HEK293 (cell line): ENCODE results near the gene CCL18.

ENCODE experiments used
- CTCF ChIA-PET: fragments of 350-600 bp; formaldehyde crosslinking; extraction: SDS; loops from one replicate; lab custom pipeline; 2021; ENCODE audit warnings: antibody characterized with exemption; lab: Yijun Ruan, JAX
- POLR2A ChIA-PET: fragments of 300-600 bp; formaldehyde crosslinking; extraction: SDS; loops from one replicate; lab custom pipeline; 2020; ENCODE audit warnings: antibody characterized with exemption, inconsistent platforms; lab: Yijun Ruan, JAX
- H3K27ac ChIP-seq: fragments of 200-500 bp; sonication (Bioruptor generic); 2 replicates; pipeline ENCODE4 v1.5.1; 2014; ENCODE audit warnings: low read depth, low read length, control low read depth, inconsistent platforms; ENCODE audit errors: extremely low read depth
- H3K36me3 ChIP-seq, 2 experiments: fragments of 200-500 bp in 1 of 2; sonication (Bioruptor generic) in 1 of 2; 1 replicate in 1 of 2; 2 replicates in 1 of 2; pipeline ENCODE4 v1.5.1; 2014 to 2017; ENCODE audit warnings: inconsistent platforms in 2 of 2, low read length in 2 of 2; ENCODE audit not compliant: control insufficient read depth in 2 of 2, insufficient read depth in 1 of 2
- H3K4me1 ChIP-seq: fragments of 200-500 bp; sonication (Bioruptor generic); 2 replicates; pipeline ENCODE4 v1.5.1; 2014; ENCODE audit warnings: mild to moderate bottlenecking, low read length, inconsistent platforms; ENCODE audit not compliant: control insufficient read depth, insufficient read depth
- H3K4me3 ChIP-seq: 2 replicates; pipeline ENCODE4 v1.5.1; 2011; ENCODE audit warnings: low read depth, mild to moderate bottlenecking, control low read depth, low read length, moderate library complexity
- H3K9me3 ChIP-seq: fragments of 200-500 bp; sonication (Bioruptor generic); 2 replicates; pipeline ENCODE4 v1.5.1; 2014; ENCODE audit warnings: low read depth, low read length, inconsistent platforms; ENCODE audit not compliant: control insufficient read depth, insufficient read depth
- EGR2 ChIP-seq: fragments of 450-650 bp; formaldehyde crosslinking; IDR thresholded peaks from 2 replicates; pipeline ENCODE4 v1.5.1; 2016; ENCODE audit warnings: low read depth, missing biosample characterization, missing genetic modification characterization
- FEZF1 ChIP-seq: fragments of 450-650 bp; formaldehyde crosslinking; IDR thresholded peaks from 2 replicates; pipeline ENCODE4 v1.5.1; 2016; ENCODE audit warnings: missing biosample characterization, missing genetic modification characterization
- MEIS1 ChIP-seq: sonication (generic); formaldehyde crosslinking; IDR thresholded peaks from 2 replicates; pipeline ENCODE4 v1.8.1; 2022; ENCODE audit warnings: missing genetic modification reagents, mild to moderate bottlenecking, borderline replicate concordance
- MYNN ChIP-seq: fragments of 450-650 bp; formaldehyde crosslinking; IDR thresholded peaks from 2 replicates; pipeline ENCODE4 v1.5.1; 2016; ENCODE audit warnings: missing biosample characterization, missing genetic modification characterization, borderline replicate concordance
- REPIN1 ChIP-seq: fragments of 450-650 bp; formaldehyde crosslinking; IDR thresholded peaks from 2 replicates; pipeline ENCODE4 v1.5.1; 2017; ENCODE audit warnings: missing biosample characterization, missing genetic modification characterization, low read depth
- ZNF121 ChIP-seq: fragments of 450-650 bp; formaldehyde crosslinking; IDR thresholded peaks from 2 replicates; pipeline ENCODE4 v1.5.1; 2016; ENCODE audit warnings: missing biosample characterization, missing genetic modification characterization
- ZNF132 ChIP-seq: fragments of 450-650 bp; formaldehyde crosslinking; IDR thresholded peaks from 2 replicates; pipeline ENCODE4 v1.5.1; 2017; ENCODE audit warnings: missing biosample characterization, missing genetic modification characterization, borderline replicate concordance
- ZNF48 ChIP-seq: fragments of 450-650 bp; formaldehyde crosslinking; IDR thresholded peaks from 2 replicates; pipeline ENCODE4 v1.5.1; 2016; ENCODE audit warnings: missing biosample characterization, missing genetic modification characterization
- ZNF626 ChIP-seq: fragments of 450-650 bp; sonication (Bioruptor Pico); formaldehyde crosslinking; IDR thresholded peaks from 2 replicates; pipeline ENCODE4 v1.5.1; 2018; ENCODE audit warnings: missing biosample characterization, missing genetic modification characterization, inconsistent platforms
- ZNF768 ChIP-seq: fragments of 450-650 bp; formaldehyde crosslinking; IDR thresholded peaks from 2 replicates; pipeline ENCODE4 v1.5.1; 2018; ENCODE audit warnings: missing biosample characterization, mild to moderate bottlenecking, missing genetic modification characterization
- ZNF777 ChIP-seq: fragments of 450-650 bp; formaldehyde crosslinking; IDR thresholded peaks from 2 replicates; pipeline ENCODE4 v1.5.1; 2017; ENCODE audit warnings: missing biosample characterization, missing genetic modification characterization, borderline replicate concordance
- ZNF843 ChIP-seq: fragments of 450-650 bp; formaldehyde crosslinking; IDR thresholded peaks from 2 replicates; pipeline ENCODE4 v1.5.1; 2016; ENCODE audit warnings: missing biosample characterization, missing genetic modification characterization
- TF ChIP-seq, protein P1 (sequence below): fragments of 450-650 bp; formaldehyde crosslinking; IDR thresholded peaks from 2 replicates; pipeline ENCODE4 v1.5.1; 2016; ENCODE audit warnings: missing biosample characterization, missing genetic modification characterization
- TF ChIP-seq, protein P2 (sequence below): fragments of 450-650 bp; formaldehyde crosslinking; IDR thresholded peaks from 2 replicates; pipeline ENCODE4 v1.5.1; 2016; ENCODE audit warnings: missing biosample characterization, missing genetic modification characterization
- TF ChIP-seq, protein P3 (sequence below): sonication (generic); formaldehyde crosslinking; IDR thresholded peaks from 2 replicates; pipeline ENCODE4 v1.8.1; 2022; ENCODE audit warnings: mild to moderate bottlenecking, moderate library complexity, missing genetic modification reagents
- TF ChIP-seq, protein P4 (sequence below): fragments of 450-650 bp; formaldehyde crosslinking; conservative IDR thresholded peaks from 2 replicates; pipeline ENCODE4 v1.5.1; 2016; ENCODE audit warnings: low read depth, missing biosample characterization, missing genetic modification characterization
- TF ChIP-seq, protein P5 (sequence below): fragments of 450-650 bp; formaldehyde crosslinking; IDR thresholded peaks from 2 replicates; pipeline ENCODE4 v1.5.1; 2016; ENCODE audit warnings: missing biosample characterization, missing genetic modification characterization

The CCL18 gene

DNA sequence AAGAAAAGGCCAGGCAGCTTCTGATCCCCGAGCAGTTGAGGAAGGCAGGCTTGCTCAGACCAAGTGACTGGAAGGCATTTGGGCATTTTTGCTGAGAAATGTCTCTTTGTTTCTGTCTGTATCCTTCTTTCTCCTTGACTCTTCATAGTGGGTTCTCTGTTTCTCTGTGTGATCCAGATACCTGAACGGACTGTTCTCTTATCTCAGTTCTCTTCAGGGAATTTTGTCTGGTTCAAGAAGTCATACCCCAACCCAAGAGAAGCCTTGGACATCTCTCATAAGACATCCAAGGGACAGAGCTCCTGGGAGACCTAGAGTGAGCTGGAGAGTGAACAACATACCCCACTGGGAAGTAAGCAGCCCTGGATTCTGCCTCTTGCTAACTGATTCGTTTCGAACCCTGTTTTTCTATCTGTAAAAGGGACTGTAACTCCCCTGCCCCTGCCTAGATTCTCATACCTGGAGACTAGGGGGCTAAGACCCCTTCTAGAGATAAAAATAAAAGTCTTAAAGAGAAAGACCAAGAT is 25.3 kb downstream of the CCL18 start:
- H3K4me1 ChIP-seq: no peaks in the 10 kb centered on the region

More for the DNA sequence above, 25.3 kb downstream of the CCL18 start:
- TF ChIP-seq, protein P1, sequence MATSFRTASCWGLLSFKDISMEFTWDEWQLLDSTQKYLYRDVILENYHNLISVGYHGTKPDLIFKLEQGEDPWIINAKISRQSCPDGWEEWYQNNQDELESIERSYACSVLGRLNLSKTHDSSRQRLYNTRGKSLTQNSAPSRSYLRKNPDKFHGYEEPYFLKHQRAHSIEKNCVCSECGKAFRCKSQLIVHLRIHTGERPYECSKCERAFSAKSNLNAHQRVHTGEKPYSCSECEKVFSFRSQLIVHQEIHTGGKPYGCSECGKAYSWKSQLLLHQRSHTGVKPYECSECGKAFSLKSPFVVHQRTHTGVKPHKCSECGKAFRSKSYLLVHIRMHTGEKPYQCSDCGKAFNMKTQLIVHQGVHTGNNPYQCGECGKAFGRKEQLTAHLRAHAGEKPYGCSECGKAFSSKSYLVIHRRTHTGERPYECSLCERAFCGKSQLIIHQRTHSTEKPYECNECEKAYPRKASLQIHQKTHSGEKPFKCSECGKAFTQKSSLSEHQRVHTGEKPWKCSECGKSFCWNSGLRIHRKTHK (tag by site-specific recombination): no peak
- TF ChIP-seq ZNF777 (tag by site-specific recombination): no peak
- TF ChIP-seq REPIN1 (tag by site-specific recombination): no peak
- TF ChIP-seq, protein P2, sequence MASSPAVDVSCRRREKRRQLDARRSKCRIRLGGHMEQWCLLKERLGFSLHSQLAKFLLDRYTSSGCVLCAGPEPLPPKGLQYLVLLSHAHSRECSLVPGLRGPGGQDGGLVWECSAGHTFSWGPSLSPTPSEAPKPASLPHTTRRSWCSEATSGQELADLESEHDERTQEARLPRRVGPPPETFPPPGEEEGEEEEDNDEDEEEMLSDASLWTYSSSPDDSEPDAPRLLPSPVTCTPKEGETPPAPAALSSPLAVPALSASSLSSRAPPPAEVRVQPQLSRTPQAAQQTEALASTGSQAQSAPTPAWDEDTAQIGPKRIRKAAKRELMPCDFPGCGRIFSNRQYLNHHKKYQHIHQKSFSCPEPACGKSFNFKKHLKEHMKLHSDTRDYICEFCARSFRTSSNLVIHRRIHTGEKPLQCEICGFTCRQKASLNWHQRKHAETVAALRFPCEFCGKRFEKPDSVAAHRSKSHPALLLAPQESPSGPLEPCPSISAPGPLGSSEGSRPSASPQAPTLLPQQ (tag by site-specific recombination): no peak
- TF ChIP-seq ZNF121 (tag by site-specific recombination): no peak
- TF ChIP-seq ZNF843 (tag by site-specific recombination): no peak
- TF ChIP-seq, protein P3, sequence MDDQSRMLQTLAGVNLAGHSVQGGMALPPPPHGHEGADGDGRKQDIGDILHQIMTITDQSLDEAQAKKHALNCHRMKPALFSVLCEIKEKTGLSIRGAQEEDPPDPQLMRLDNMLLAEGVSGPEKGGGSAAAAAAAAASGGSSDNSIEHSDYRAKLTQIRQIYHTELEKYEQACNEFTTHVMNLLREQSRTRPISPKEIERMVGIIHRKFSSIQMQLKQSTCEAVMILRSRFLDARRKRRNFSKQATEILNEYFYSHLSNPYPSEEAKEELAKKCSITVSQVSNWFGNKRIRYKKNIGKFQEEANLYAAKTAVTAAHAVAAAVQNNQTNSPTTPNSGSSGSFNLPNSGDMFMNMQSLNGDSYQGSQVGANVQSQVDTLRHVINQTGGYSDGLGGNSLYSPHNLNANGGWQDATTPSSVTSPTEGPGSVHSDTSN: no peak
- no peak for TF ChIP-seq ZNF768 (tag by site-specific recombination)
- no peak for TF ChIP-seq ZNF626
- TF ChIP-seq ZNF132 (tag by site-specific recombination): no peak
- TF ChIP-seq MEIS1 (CRISPR knock-in tag): no peak
- TF ChIP-seq EGR2 (tag by site-specific recombination): no peak
- TF ChIP-seq ZNF48 (tag by site-specific recombination): no peak
- no peak for TF ChIP-seq FEZF1 (tag by site-specific recombination)
- TF ChIP-seq, protein P4, sequence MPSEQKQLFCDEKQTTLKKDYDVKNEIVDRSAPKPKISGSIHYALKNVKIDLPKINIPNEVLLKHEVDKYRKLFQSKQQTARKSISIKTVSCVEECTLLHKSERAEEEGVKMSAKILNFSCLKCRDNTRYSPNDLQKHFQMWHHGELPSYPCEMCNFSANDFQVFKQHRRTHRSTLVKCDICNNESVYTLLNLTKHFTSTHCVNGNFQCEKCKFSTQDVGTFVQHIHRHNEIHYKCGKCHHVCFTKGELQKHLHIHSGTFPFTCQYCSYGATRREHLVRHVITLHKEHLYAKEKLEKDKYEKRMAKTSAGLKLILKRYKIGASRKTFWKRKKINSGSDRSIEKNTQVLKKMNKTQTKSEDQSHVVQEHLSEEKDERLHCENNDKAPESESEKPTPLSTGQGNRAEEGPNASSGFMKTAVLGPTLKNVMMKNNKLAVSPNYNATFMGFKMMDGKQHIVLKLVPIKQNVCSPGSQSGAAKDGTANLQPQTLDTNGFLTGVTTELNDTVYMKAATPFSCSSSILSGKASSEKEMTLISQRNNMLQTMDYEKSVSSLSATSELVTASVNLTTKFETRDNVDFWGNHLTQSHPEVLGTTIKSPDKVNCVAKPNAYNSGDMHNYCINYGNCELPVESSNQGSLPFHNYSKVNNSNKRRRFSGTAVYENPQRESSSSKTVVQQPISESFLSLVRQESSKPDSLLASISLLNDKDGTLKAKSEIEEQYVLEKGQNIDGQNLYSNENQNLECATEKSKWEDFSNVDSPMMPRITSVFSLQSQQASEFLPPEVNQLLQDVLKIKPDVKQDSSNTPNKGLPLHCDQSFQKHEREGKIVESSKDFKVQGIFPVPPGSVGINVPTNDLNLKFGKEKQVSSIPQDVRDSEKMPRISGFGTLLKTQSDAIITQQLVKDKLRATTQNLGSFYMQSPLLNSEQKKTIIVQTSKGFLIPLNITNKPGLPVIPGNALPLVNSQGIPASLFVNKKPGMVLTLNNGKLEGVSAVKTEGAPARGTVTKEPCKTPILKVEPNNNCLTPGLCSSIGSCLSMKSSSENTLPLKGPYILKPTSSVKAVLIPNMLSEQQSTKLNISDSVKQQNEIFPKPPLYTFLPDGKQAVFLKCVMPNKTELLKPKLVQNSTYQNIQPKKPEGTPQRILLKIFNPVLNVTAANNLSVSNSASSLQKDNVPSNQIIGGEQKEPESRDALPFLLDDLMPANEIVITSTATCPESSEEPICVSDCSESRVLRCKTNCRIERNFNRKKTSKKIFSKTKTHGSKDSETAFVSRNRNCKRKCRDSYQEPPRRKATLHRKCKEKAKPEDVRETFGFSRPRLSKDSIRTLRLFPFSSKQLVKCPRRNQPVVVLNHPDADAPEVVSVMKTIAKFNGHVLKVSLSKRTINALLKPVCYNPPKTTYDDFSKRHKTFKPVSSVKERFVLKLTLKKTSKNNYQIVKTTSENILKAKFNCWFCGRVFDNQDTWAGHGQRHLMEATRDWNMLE: no peak
- no peak for TF ChIP-seq MYNN (tag by site-specific recombination)
- TF ChIP-seq, protein P5, sequence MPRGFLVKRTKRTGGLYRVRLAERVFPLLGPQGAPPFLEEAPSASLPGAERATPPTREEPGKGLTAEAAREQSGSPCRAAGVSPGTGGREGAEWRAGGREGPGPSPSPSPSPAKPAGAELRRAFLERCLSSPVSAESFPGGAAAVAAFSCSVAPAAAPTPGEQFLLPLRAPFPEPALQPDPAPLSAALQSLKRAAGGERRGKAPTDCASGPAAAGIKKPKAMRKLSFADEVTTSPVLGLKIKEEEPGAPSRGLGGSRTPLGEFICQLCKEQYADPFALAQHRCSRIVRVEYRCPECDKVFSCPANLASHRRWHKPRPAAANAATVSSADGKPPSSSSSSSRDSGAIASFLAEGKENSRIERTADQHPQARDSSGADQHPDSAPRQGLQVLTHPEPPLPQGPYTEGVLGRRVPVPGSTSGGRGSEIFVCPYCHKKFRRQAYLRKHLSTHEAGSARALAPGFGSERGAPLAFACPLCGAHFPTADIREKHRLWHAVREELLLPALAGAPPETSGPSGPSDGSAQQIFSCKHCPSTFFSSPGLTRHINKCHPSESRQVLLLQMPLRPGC (tag by site-specific recombination): no peak
- Histone ChIP-seq H3K9me3 (no peaks in the 10 kb centered on the region), H3K27ac (no peak overlapping the region), H3K4me3 (no peak overlapping the region), H3K36me3 (no peaks in the 10 kb centered on the region)
- CTCF ChIA-PET: interaction anchor here (0.7 to 1.5 kb wide), 4 partner anchors 17 to 67 kb away, joined by 3 to 8 read pairs (median 4); no protein-coding TSS in a partner anchor
- POLR2A ChIA-PET: no interaction called here
